Neural progenitor cell (in vitro differentiated cells): Measurements from ENCODE around the gene PIK3CD. TPM values are rescaled to one million over a fixed set of nuclear protein-coding genes. Genes with fewer than 3 reads are reported as not detected.

Source experiments
- DNase-seq: peaks from one replicate; pipeline ENCODE4 v3.0.0-alpha.2; 2016; ENCODE audit warnings: low spot score
- H2AFZ ChIP-seq: fragments of 200-600 bp; sonication (generic); replicated peaks from 2 replicates; pipeline ENCODE4 v1.6.1; 2016; ENCODE audit warnings: antibody characterized with exemption
- H3F3A ChIP-seq: fragments of 200-600 bp; sonication (generic); 2 replicates; pipeline ENCODE4 v1.6.1; 2016; ENCODE audit warnings: antibody characterized with exemption, low read depth
- H3K27ac ChIP-seq: fragments of 200-600 bp; sonication (generic); 2 replicates; pipeline ENCODE4 v1.5.1; 2016; ENCODE audit warnings: mild to moderate bottlenecking
- H3K27me3 ChIP-seq: fragments of 200-600 bp; sonication (generic); 2 replicates; pipeline ENCODE4 v1.6.1; 2016; ENCODE audit warnings: mild to moderate bottlenecking, moderate library complexity
- H3K36me3 ChIP-seq: fragments of 200-600 bp; sonication (generic); 2 replicates; pipeline ENCODE4 v1.5.1; 2016
- H3K4me1 ChIP-seq: fragments of 200-600 bp; sonication (generic); 2 replicates; pipeline ENCODE4 v1.6.1; 2016; ENCODE audit warnings: mixed run types
- H3K4me2 ChIP-seq: fragments of 200-600 bp; sonication (generic); 2 replicates; pipeline ENCODE4 v1.6.1; 2016
- H3K4me3 ChIP-seq: fragments of 200-600 bp; sonication (generic); 2 replicates; pipeline ENCODE4 v1.5.1; 2016
- H3K79me2 ChIP-seq: fragments of 200-600 bp; sonication (generic); 2 replicates; pipeline ENCODE4 v1.6.1; 2016; ENCODE audit warnings: low read depth
- H3K9ac ChIP-seq: fragments of 200-600 bp; sonication (generic); 2 replicates; pipeline ENCODE4 v1.6.1; 2016
- H3K9me3 ChIP-seq: fragments of 200-600 bp; sonication (generic); 2 replicates; pipeline ENCODE4 v1.5.1; 2016; ENCODE audit warnings: low read depth
- H4K20me1 ChIP-seq: fragments of 200-600 bp; sonication (generic); 2 replicates; pipeline ENCODE4 v1.6.1; 2016; ENCODE audit warnings: low read depth
- H3K27ac Mint-ChIP-seq: 3 replicates; pipeline ENCODE4 v1.8.0; 2021; ENCODE audit warnings: mixed read lengths
- H3K27me3 Mint-ChIP-seq: 2 replicates; pipeline ENCODE4 v1.8.0; 2022; ENCODE audit warnings: low read depth, mild to moderate bottlenecking, inconsistent platforms, moderate library complexity, mixed read lengths; ENCODE audit not compliant: insufficient read depth
- H3K36me3 Mint-ChIP-seq: 3 replicates; pipeline ENCODE4 v1.8.0; 2021; ENCODE audit warnings: mixed read lengths
- H3K4me1 Mint-ChIP-seq: 3 replicates; pipeline ENCODE4 v1.8.0; 2021; ENCODE audit warnings: mixed read lengths
- H3K4me3 Mint-ChIP-seq: 3 replicates; pipeline ENCODE4 v1.8.0; 2021; ENCODE audit warnings: mild to moderate bottlenecking, moderate library complexity, mixed read lengths
- H3K9me3 Mint-ChIP-seq: 3 replicates; pipeline ENCODE4 v1.8.0; 2020; ENCODE audit warnings: mixed read lengths
- CTCF ChIP-seq: fragments of 200-600 bp; sonication (generic); IDR thresholded peaks from 2 replicates; pipeline ENCODE4 v1.5.1; 2017; ENCODE audit warnings: antibody characterized with exemption, mild to moderate bottlenecking
- EZH2 ChIP-seq: fragments of 200-600 bp; sonication (generic); IDR thresholded peaks from 2 replicates; pipeline ENCODE4 v1.6.1; 2017; ENCODE audit warnings: antibody characterized with exemption, mild to moderate bottlenecking, moderate library complexity
- EZH2phosphoT487 ChIP-seq: fragments of 200-600 bp; sonication (generic); IDR thresholded peaks from 2 replicates; pipeline ENCODE4 v1.6.1; 2017; ENCODE audit warnings: antibody characterized with exemption
- total RNA-seq: library from RNA; depleted of rRNA; stranded (reverse); fragments of >200 nt; gene quantifications from 2 replicates; pipeline ENCODE4 v1.2.3, GENCODE V29; 2015; ENCODE audit warnings: low replicate concordance

Gene PIK3CD
- total RNA-seq, 1 donor from 2014 or later: 5.0 TPM

GRCh38 chr1:9668080-9668479, 16.5 kb downstream of the PIK3CD start:
- no peak overlapping the region for H3K27ac Mint-ChIP-seq
- DNase-seq: no peak
- no peaks in the 10 kb centered on the region for H3K4me1 ChIP-seq
- no peak overlapping the region for H3K4me3 Mint-ChIP-seq
- H4K20me1 ChIP-seq: no peaks in the 10 kb centered on the region
- no peaks in the 10 kb centered on the region for H3F3A ChIP-seq
- no peaks in the 10 kb centered on the region for H3K4me1 Mint-ChIP-seq
- H3K9me3 Mint-ChIP-seq: no peaks in the 10 kb centered on the region
- H3K36me3 ChIP-seq: no peaks in the 10 kb centered on the region
- H3K27ac ChIP-seq: no peak overlapping the region
- H3K27me3 Mint-ChIP-seq: peaks cover 14% of the 10 kb centered on the region
- H3K36me3 Mint-ChIP-seq: no peaks in the 10 kb centered on the region
- H2AFZ ChIP-seq: no peak overlapping the region
- no peaks in the 10 kb centered on the region for H3K9me3 ChIP-seq
- H3K79me2 ChIP-seq: no peaks in the 10 kb centered on the region
- H3K4me2 ChIP-seq: no peak overlapping the region
- H3K4me3 ChIP-seq: no peak overlapping the region
- no peaks in the 10 kb centered on the region for H3K27me3 ChIP-seq
- no peak for TF ChIP-seq EZH2
- no peak for TF ChIP-seq CTCF
- no peak for TF ChIP-seq EZH2phosphoT487
- H3K9ac ChIP-seq: no peak overlapping the region

GRCh38 chr1:9670085-9670484, 18.6 kb downstream of the PIK3CD start:
- Histone ChIP-seq H3K4me3 (no peak overlapping the region), H3F3A (no peaks in the 10 kb centered on the region), H3K9ac (no peak overlapping the region), H3K4me1 (no peaks in the 10 kb centered on the region), H3K36me3 (no peaks in the 10 kb centered on the region), H3K4me2 (no peak overlapping the region), H3K79me2 (no peaks in the 10 kb centered on the region), H2AFZ (no peak overlapping the region), H3K27ac (no peak overlapping the region), H3K9me3 (no peaks in the 10 kb centered on the region), H3K27me3 (no peaks in the 10 kb centered on the region), H4K20me1 (no peaks in the 10 kb centered on the region)
- TF ChIP-seq CTCF (no peak), EZH2phosphoT487 (no peak), EZH2 (no peak)
- Mint-ChIP-seq H3K9me3 (no peaks in the 10 kb centered on the region), H3K27me3 (peaks cover 11% of the 10 kb centered on the region), H3K4me3 (no peak overlapping the region), H3K36me3 (no peaks in the 10 kb centered on the region), H3K27ac (no peak overlapping the region), H3K4me1 (no peaks in the 10 kb centered on the region)
- DNase-seq: no peak

GRCh38 chr1:9671377-9672140, 20.0 kb downstream of the PIK3CD start:
- H3K27ac Mint-ChIP-seq: no peak overlapping the region
- DNase-seq: no peak
- TF ChIP-seq EZH2phosphoT487 (no peak), CTCF (no peak), EZH2 (no peak)
- Histone ChIP-seq H3F3A (no peaks in the 10 kb centered on the region), H2AFZ (no peak overlapping the region), H3K4me2 (no peak overlapping the region), H4K20me1 (no peaks in the 10 kb centered on the region), H3K27me3 (no peaks in the 10 kb centered on the region), H3K36me3 (no peaks in the 10 kb centered on the region), H3K9ac (no peak overlapping the region), H3K4me3 (no peak overlapping the region), H3K27ac (no peak overlapping the region), H3K79me2 (no peaks in the 10 kb centered on the region), H3K9me3 (no peaks in the 10 kb centered on the region), H3K4me1 (no peaks in the 10 kb centered on the region)
- H3K4me3 Mint-ChIP-seq: no peak overlapping the region
- no peaks in the 10 kb centered on the region for H3K4me1 Mint-ChIP-seq
- no peaks in the 10 kb centered on the region for H3K9me3 Mint-ChIP-seq
- no peaks in the 10 kb centered on the region for H3K36me3 Mint-ChIP-seq
- peaks cover 6% of the 10 kb centered on the region for H3K27me3 Mint-ChIP-seq
